Measurements from ENCODE around the gene CFL2.

The CFL2 gene

GRCh38 chr14:34662561-34663088, 51.8 kb downstream of the CFL2 start:
- Histone ChIP-seq H3K36me3 (ENCODE audit: control insufficient read depth, insufficient read depth, low read length) (no peaks in the 10 kb centered on the region), H3K27me3 (ENCODE audit: control insufficient read depth, insufficient read depth, low read length) (no peaks in the 10 kb centered on the region), H3K4me3 (ENCODE audit: low read depth, low read length) (no peak overlapping the region), H3K4me1 (peaks cover 23% of the 10 kb centered on the region), H3K9me3 (ENCODE audit: control insufficient read depth, low read length) (no peaks in the 10 kb centered on the region), H3K9ac (no peak overlapping the region), H2AFZ (no peak overlapping the region), H3K27ac (no peak overlapping the region), H3K79me2 (no peaks in the 10 kb centered on the region), H3K4me2 (ENCODE audit: low read length) (no peak overlapping the region)
- no peak for TF ChIP-seq CTCF (IDR thresholded peaks at IDR 0.05)

- no peak for TF ChIP-seq CTCF (IDR thresholded peaks at IDR 0.05)
- H2AFZ ChIP-seq: no peak overlapping the region
- H3K36me3 ChIP-seq (ENCODE audit: control insufficient read depth, insufficient read depth, low read length): no peaks in the 10 kb centered on the region
- no peak overlapping the region for H3K4me3 ChIP-seq (ENCODE audit: low read depth, low read length)
- no peak overlapping the region for H3K27ac ChIP-seq
- peaks cover 17% of the 10 kb centered on the region for H3K4me1 ChIP-seq
- H3K4me2 ChIP-seq (ENCODE audit: low read length): no peak overlapping the region
- H3K9ac ChIP-seq: no peak overlapping the region
- H3K9me3 ChIP-seq (ENCODE audit: control insufficient read depth, low read length): no peaks in the 10 kb centered on the region
- H3K27me3 ChIP-seq (ENCODE audit: control insufficient read depth, insufficient read depth, low read length): no peaks in the 10 kb centered on the region
- H3K79me2 ChIP-seq: no peaks in the 10 kb centered on the region
These were observed 53.6 kb downstream of the CFL2 start for GRCh38 chr14:34660796-34661195.
